ENCODE data around the gene XYLT1. TPM values are rescaled to one million over a fixed set of nuclear protein-coding genes. Genes with fewer than 3 reads are reported as not detected.

XYLT1 gene
- total RNA-seq, 2 donors from 2014 or later, result 5.1 to 19.3 TPM

- H3K4me1 ChIP-seq (replicated peaks), result no peaks in the 10 kb centered on the region
- no peak overlapping the region for H3K27ac ChIP-seq
- TF ChIP-seq POLR2A (IDR thresholded peaks at IDR 0.05) (no peak), POLR2AphosphoS5 (IDR thresholded peaks at IDR 0.05) (no peak), CTCF (IDR thresholded peaks at IDR 0.05) (no peak)
- no peaks in the 10 kb centered on the region for H3K36me3 ChIP-seq
- no peaks in the 10 kb centered on the region for H3K9me3 ChIP-seq
- H3K4me3 ChIP-seq, result no peak overlapping the region
- 78% methylated on average over 2 of the region's 2 CpGs for WGBS
- H3K27me3 ChIP-seq (replicated peaks; ENCODE audit: insufficient read depth), result no peaks in the 10 kb centered on the region
- intact Hi-C loops (cut with DNase I), result no loop called here
- DNase-seq (ENCODE audit: low spot score), result no peak
Measured at GRCh38 chr16:17154981-17155380, 315.8 kb downstream of the XYLT1 start.

- intact Hi-C loops (cut with DNase I), result no loop called here
- Histone ChIP-seq H3K4me3 (no peak overlapping the region), H3K36me3 (no peaks in the 10 kb centered on the region), H3K4me1 (replicated peaks) (no peaks in the 10 kb centered on the region), H3K27ac (no peak overlapping the region), H3K27me3 (replicated peaks; ENCODE audit: insufficient read depth) (no peaks in the 10 kb centered on the region), H3K9me3 (no peaks in the 10 kb centered on the region)
- TF ChIP-seq POLR2A (IDR thresholded peaks at IDR 0.05), result no peak
- no peak for TF ChIP-seq POLR2AphosphoS5 (IDR thresholded peaks at IDR 0.05)
- DNase-seq (ENCODE audit: low spot score), result no peak
- 68% methylated on average over 7 of the region's 7 CpGs for WGBS
Measured at GRCh38 chr16:17152311-17152710, 318.4 kb downstream of the XYLT1 start.

GRCh38 chr16:17151335-17151734, 319.4 kb downstream of the XYLT1 start:
- H3K4me1 ChIP-seq (replicated peaks), result no peaks in the 10 kb centered on the region
- H3K27ac ChIP-seq, result no peak overlapping the region
- no peak for DNase-seq (ENCODE audit: low spot score)
- no peaks in the 10 kb centered on the region for H3K36me3 ChIP-seq
- 98% methylated on average over 5 of the region's 5 CpGs for WGBS
- intact Hi-C loops (cut with DNase I), result no loop called here
- no peak for TF ChIP-seq CTCF (IDR thresholded peaks at IDR 0.05)
- no peak for TF ChIP-seq POLR2A (IDR thresholded peaks at IDR 0.05)
- no peak for TF ChIP-seq POLR2AphosphoS5 (IDR thresholded peaks at IDR 0.05)
- H3K4me3 ChIP-seq, result no peak overlapping the region
- H3K27me3 ChIP-seq (replicated peaks; ENCODE audit: insufficient read depth), result no peaks in the 10 kb centered on the region
- no peaks in the 10 kb centered on the region for H3K9me3 ChIP-seq

GRCh38 chr16:17149904-17150483, 320.8 kb downstream of the XYLT1 start:
- 86% methylated on average over 7 of the region's 7 CpGs for WGBS
- Histone ChIP-seq H3K4me3 (no peak overlapping the region), H3K4me1 (replicated peaks) (no peaks in the 10 kb centered on the region), H3K27ac (no peak overlapping the region), H3K27me3 (replicated peaks; ENCODE audit: insufficient read depth) (no peaks in the 10 kb centered on the region), H3K9me3 (no peaks in the 10 kb centered on the region), H3K36me3 (no peaks in the 10 kb centered on the region)
- DNase-seq (ENCODE audit: low spot score), result no peak
- no peak for TF ChIP-seq CTCF (IDR thresholded peaks at IDR 0.05)
- no peak for TF ChIP-seq POLR2A (IDR thresholded peaks at IDR 0.05)
- TF ChIP-seq POLR2AphosphoS5 (IDR thresholded peaks at IDR 0.05), result no peak
- intact Hi-C loops (cut with DNase I), result no loop called here

GRCh38 chr16:17147942-17148341, 322.8 kb downstream of the XYLT1 start:
- Histone ChIP-seq H3K36me3 (no peaks in the 10 kb centered on the region), H3K27me3 (replicated peaks; ENCODE audit: insufficient read depth) (no peaks in the 10 kb centered on the region), H3K4me3 (no peak overlapping the region), H3K9me3 (no peaks in the 10 kb centered on the region), H3K27ac (no peak overlapping the region), H3K4me1 (replicated peaks) (no peaks in the 10 kb centered on the region)
- no peak for DNase-seq (ENCODE audit: low spot score)
- intact Hi-C loops (cut with DNase I), result no loop called here
- TF ChIP-seq CTCF (IDR thresholded peaks at IDR 0.05), result no peak
- WGBS, result 94% methylated on average over 3 of the region's 3 CpGs
